HG02981 (cell line): ENCODE measurements around the gene FETUB.

ENCODE experiments used
- ATAC-seq: cut with Tn5 transposase; IDR thresholded peaks from one replicate; pipeline ENCODE4 v1.9.1; 2021; ENCODE audit warnings: mild to moderate bottlenecking, moderate library complexity; ENCODE audit not compliant: unreplicated experiment

FETUB gene

GRCh38 chr3:186639778-186640472 is at the start of gene FETUB:
TSS of gene FETUB (plus strand) at chr3:186640399. CDS start at chr3:186640461, 62 bp downstream.
- no peak for ATAC-seq

- no peak for ATAC-seq
Measured at GRCh38 chr3:186590580-186591295, 49.5 kb upstream of the FETUB start.

- no peak for ATAC-seq
Measured at GRCh38 chr3:186592682-186593081, 47.5 kb upstream of the FETUB start.

- ATAC-seq: no peak
Measured at GRCh38 chr3:186593862-186594261, 46.3 kb upstream of the FETUB start.

- no peak for ATAC-seq
Measured at GRCh38 chr3:186594591-186595113, 45.5 kb upstream of the FETUB start.

- no peak for ATAC-seq
Measured at GRCh38 chr3:186596568-186597287, 43.5 kb upstream of the FETUB start.

GRCh38 chr3:186598108-186598784 is 42.0 kb upstream of the FETUB start:
- no peak for ATAC-seq

GRCh38 chr3:186598794-186599141 is 41.4 kb upstream of the FETUB start:
- no peak for ATAC-seq

GRCh38 chr3:186599142-186599784 is 40.9 kb upstream of the FETUB start:
- ATAC-seq: no peak

- ATAC-seq: no peak
Measured at GRCh38 chr3:186599785-186600166, 40.4 kb upstream of the FETUB start.

GRCh38 chr3:186600896-186601295 is 39.3 kb upstream of the FETUB start:
- no peak for ATAC-seq

GRCh38 chr3:186603159-186603558 is 37.0 kb upstream of the FETUB start:
- no peak for ATAC-seq

GRCh38 chr3:186605078-186605477 is 35.1 kb upstream of the FETUB start:
- ATAC-seq: no peak

- no peak for ATAC-seq
Measured at GRCh38 chr3:186605561-186606545, 34.3 kb upstream of the FETUB start.

- ATAC-seq: no peak
Measured at GRCh38 chr3:186608624-186609215, 31.5 kb upstream of the FETUB start.

GRCh38 chr3:186609247-186609868 is 30.8 kb upstream of the FETUB start:
- ATAC-seq: no peak

GRCh38 chr3:186612065-186612464 is 28.1 kb upstream of the FETUB start:
- ATAC-seq: no peak
